HL-60 (cell line): Measurements from ENCODE around the gene INA.

ENCODE experiments used
- DNase-seq, 2 experiments: peaks; one replicate each; pipeline ENCODE4 v3.0.0-alpha.2; 2010 to 2020; ENCODE audit warnings: low read depth in 1 of 2, low spot score in 1 of 2
- H3K27ac ChIP-seq: fragments of 250-450 bp; sonication (Bioruptor Pico); replicated peaks from 2 replicates; pipeline ENCODE4 v1.5.1; 2020; ENCODE audit warnings: mild to moderate bottlenecking, moderate library complexity
- H3K27me3 ChIP-seq: fragments of 250-450 bp; sonication (Bioruptor Pico); 2 replicates; pipeline ENCODE4 v1.5.1; 2021; ENCODE audit warnings: mild to moderate bottlenecking, moderate library complexity; ENCODE audit not compliant: insufficient read depth, poor library complexity, severe bottlenecking
- H3K4me3 ChIP-seq: replicated peaks from 2 replicates; pipeline ENCODE4 v1.5.1; 2011; ENCODE audit warnings: mild to moderate bottlenecking, control low read depth, low read length; ENCODE audit not compliant: insufficient read depth
- CTCF ChIP-seq: IDR thresholded peaks from one replicate; pipeline ENCODE4 v1.5.1; 2011; ENCODE audit warnings: low read length, control low read depth, inconsistent platforms; ENCODE audit not compliant: insufficient read depth
- GABPA ChIP-seq: IDR thresholded peaks from 2 replicates; pipeline ENCODE4 v1.6.1; 2012; ENCODE audit warnings: low read depth
- POLR2AphosphoS5 ChIP-seq: IDR thresholded peaks from 2 replicates; pipeline ENCODE4 v1.6.1; 2012; ENCODE audit warnings: low read depth
- REST ChIP-seq: IDR thresholded peaks from 2 replicates; pipeline ENCODE4 v1.6.1; 2012; ENCODE audit warnings: low read depth; ENCODE audit not compliant: insufficient replicate concordance
- SPI1 ChIP-seq: IDR thresholded peaks from 2 replicates; pipeline ENCODE4 v1.6.1; 2012; ENCODE audit warnings: low read depth, mild to moderate bottlenecking, borderline replicate concordance

Gene INA

GRCh38 chr10:103295374-103296015 is 18.6 kb downstream of the INA start:
- no peak for TF ChIP-seq POLR2AphosphoS5
- TF ChIP-seq CTCF: no peak
- no peak for TF ChIP-seq REST
- no peak for TF ChIP-seq SPI1
- TF ChIP-seq GABPA: no peak
- Histone ChIP-seq H3K4me3 (no peak overlapping the region), H3K27me3 (peaks cover 3% of the 10 kb centered on the region), H3K27ac (no peak overlapping the region)
- no peak for DNase-seq

GRCh38 chr10:103307594-103307993 is 30.7 kb downstream of the INA start:
- H3K4me3 ChIP-seq: no peak overlapping the region
- no peak overlapping the region for H3K27ac ChIP-seq
- DNase-seq: no peak
- no peaks in the 10 kb centered on the region for H3K27me3 ChIP-seq
- no peak for TF ChIP-seq CTCF
- TF ChIP-seq POLR2AphosphoS5: no peak
- TF ChIP-seq GABPA: no peak

- Histone ChIP-seq H3K27me3 (no peaks in the 10 kb centered on the region), H3K27ac (no peak overlapping the region), H3K4me3 (no peak overlapping the region)
- TF ChIP-seq POLR2AphosphoS5: no peak
- no peak for TF ChIP-seq SPI1
- no peak for TF ChIP-seq REST
- TF ChIP-seq GABPA: no peak
- TF ChIP-seq CTCF: no peak
- DNase-seq: no peak
Measured at GRCh38 chr10:103310197-103310596, 33.3 kb downstream of the INA start.

GRCh38 chr10:103316087-103316486 is 39.1 kb downstream of the INA start:
- no peak overlapping the region for H3K4me3 ChIP-seq
- H3K27me3 ChIP-seq: no peaks in the 10 kb centered on the region
- no peak for DNase-seq
- no peak for TF ChIP-seq GABPA
- TF ChIP-seq POLR2AphosphoS5: no peak
- no peak for TF ChIP-seq CTCF
- TF ChIP-seq SPI1: no peak
- no peak for TF ChIP-seq REST
- no peak overlapping the region for H3K27ac ChIP-seq
